Fibroblast of mammary gland (primary cell): ENCODE measurements around the gene ZBTB7C.
"Not testable (repeated sequence)": the region's sequence is repeated elsewhere in the genome, so short reads cannot be mapped to it uniquely, and the experiment has no call there.

Source experiments
- DNase-seq: peaks from one replicate; pipeline ENCODE4 v3.0.0-alpha.2; 2010; ENCODE audit warnings: low read depth
- H3K4me3 ChIP-seq: 2 replicates; pipeline ENCODE4 v1.5.1; 2011; ENCODE audit warnings: low read depth, mild to moderate bottlenecking, low read length, moderate library complexity; ENCODE audit not compliant: control insufficient read depth
- CTCF ChIP-seq: conservative IDR thresholded peaks from 2 replicates; pipeline ENCODE4 v1.5.1; 2011; ENCODE audit warnings: low read depth, low read length, inconsistent platforms; ENCODE audit not compliant: control insufficient read depth, insufficient read depth

ZBTB7C gene

GRCh38 chr18:48436907-48437306 lies 27.7 kb upstream of the ZBTB7C start:
- TF ChIP-seq CTCF: no peak
- DNase-seq: no peak
- H3K4me3 ChIP-seq: no peak overlapping the region

DNA sequence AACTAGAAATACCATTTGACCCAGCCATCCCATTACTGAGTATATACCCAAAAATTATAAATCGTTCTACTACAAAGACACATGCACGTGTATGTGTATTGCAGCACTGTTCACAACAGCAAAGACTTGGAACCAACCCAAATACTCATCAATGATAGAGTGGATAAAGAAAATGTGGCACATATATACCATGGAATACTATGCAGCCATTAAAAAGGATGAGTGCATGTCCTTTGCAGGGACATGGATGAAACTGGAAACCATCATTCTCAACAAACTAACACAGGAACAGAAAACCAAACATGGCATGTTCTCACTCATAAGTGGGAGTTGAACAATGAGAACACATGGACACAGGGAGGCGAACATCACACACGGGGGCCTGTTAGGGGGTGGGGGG lies 25.2 kb upstream of the ZBTB7C start:
- not testable (repeated sequence) for DNase-seq, H3K4me3 ChIP-seq

GRCh38 chr18:48433541-48433940 lies 24.4 kb upstream of the ZBTB7C start:
- DNase-seq: peak; percentile 29
- no peak overlapping the region for H3K4me3 ChIP-seq
- TF ChIP-seq CTCF: no peak

DNA sequence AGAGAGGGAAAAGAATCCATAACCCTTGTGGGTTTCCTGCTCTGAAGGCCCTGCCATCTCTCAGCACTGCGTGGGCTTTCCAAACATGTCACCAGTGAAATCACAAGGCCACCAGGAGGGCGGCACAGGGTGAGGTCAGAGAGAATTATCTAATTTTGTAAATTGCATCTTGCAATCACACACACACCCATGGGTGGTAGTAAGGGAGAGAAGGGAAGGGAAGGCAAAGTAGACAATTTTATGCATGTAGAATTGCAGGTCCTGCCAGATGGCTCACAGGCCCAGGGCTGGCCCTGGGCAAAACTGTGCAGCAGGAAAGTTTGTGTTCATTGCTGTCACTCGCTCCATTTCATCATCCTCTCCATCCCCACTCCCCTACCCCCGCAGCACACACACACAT lies 21.0 kb upstream of the ZBTB7C start:
- TF ChIP-seq CTCF: no peak
- H3K4me3 ChIP-seq: no peak overlapping the region
- DNase-seq: no peak

- no peak overlapping the region for H3K4me3 ChIP-seq
- no peak for TF ChIP-seq CTCF
- peak; percentile 32 for DNase-seq
These were observed 19.4 kb upstream of the ZBTB7C start for GRCh38 chr18:48428475-48429177.

DNA sequence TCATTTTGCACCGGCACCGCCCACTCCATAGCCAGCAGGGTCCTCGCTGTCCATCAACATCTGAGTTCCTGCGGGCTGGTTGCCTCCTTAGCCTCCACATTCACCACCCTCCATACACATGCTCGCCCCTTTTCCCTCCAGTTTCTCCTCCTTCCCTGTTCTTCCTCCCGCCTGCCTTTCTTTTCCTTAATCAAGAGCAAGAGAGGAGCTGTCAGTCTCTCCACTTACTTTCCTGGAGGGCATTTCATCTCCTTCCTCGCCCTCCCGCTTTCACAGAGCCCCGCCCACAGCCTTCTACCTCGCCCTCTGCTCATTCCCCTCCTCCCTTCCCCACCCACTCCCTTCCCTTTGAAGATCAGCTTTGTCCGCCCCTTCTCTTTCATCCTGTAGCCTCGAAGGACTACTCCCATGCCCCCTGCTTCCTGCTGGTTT lies 13.8 kb upstream of the ZBTB7C start:
- no peak overlapping the region for H3K4me3 ChIP-seq
- no peak for DNase-seq
- TF ChIP-seq CTCF: no peak

DNA sequence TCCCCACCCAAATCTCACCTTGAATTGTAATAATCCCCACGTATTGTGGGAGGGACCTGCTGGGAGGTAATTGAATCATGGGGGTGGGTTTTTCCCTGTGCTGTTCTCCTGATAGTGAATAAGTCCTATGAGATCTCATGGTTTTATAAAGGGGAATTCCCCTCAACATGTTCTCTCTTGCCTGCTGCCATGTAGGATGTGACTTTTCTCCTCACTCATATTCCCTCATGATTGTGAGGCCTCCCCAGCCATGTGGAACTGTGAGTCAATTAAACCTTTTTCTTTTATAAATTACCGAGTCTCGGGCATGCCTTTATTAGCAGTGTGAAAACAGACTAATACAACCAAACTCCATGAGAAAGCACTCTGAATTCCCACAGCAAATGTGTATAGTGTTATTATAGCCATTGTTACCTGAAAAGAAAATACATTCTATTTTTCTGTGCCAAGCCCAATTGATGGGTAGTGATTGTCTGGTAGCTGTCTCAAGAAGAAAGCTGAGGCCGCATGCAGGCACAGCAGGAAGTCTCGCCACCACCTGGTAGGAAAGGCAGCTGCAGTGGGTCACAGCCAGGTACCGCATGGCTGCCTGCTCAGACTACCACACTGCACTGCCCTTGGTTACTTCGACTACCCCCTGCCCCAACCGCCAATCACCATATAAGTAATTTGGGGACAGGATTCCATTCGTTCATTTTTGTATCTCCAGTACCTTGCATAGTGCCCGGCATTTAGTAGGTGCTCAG lies 10.3 kb upstream of the ZBTB7C start:
- no peak overlapping the region for H3K4me3 ChIP-seq
- no peak for TF ChIP-seq CTCF
- no peak for DNase-seq
